Testis (tissue), 2 donors: ENCODE results near the gene PIP5K1C.

Experiments used
- CTCF ChIP-seq, 3 experiments: fragments of 450-650 bp in 2 of 3; fragments of 200-600 bp in 1 of 3; sonication (generic) in 1 of 3; IDR thresholded peaks; one replicate each; pipeline ENCODE4 v1.5.1; 2016 to 2019; ENCODE audit warnings: antibody characterized with exemption in 3 of 3, mild to moderate bottlenecking in 2 of 3, moderate library complexity in 1 of 3
- POLR2A ChIP-seq: fragments of 450-650 bp; IDR thresholded peaks from one replicate; pipeline ENCODE4 v1.6.1; 2017; ENCODE audit warnings: antibody characterized with exemption, mild to moderate bottlenecking, moderate library complexity

GRCh38 chr19:3644351-3645066 is 55.8 kb downstream of the PIP5K1C start:
- TF ChIP-seq CTCF (IDR thresholded peaks at IDR 0.05) = no peak
- no peak for TF ChIP-seq POLR2A
